Spleen (tissue), 11 donors: Measurements from ENCODE around the gene HECW1. TPM values are rescaled to one million over a fixed set of nuclear protein-coding genes. Genes with fewer than 3 reads are reported as not detected.

Experiments used
- DNase-seq: peaks from one replicate; pipeline ENCODE4 v3.0.0-alpha.2; 2020
- H3K27ac ChIP-seq, 8 donors: fragments of 200-600 bp; sonication (generic) in 7 of 8; 1 replicate in 4 of 8; 2 replicates in 4 of 8; pipeline versions ENCODE4 v1.5.0 to v1.8.0; 2016 to 2021; ENCODE audit warnings: inconsistent platforms in 4 of 8, mild to moderate bottlenecking in 4 of 8, moderate library complexity in 1 of 8
- H3K27me3 ChIP-seq, 7 donors: fragments of 200-600 bp; sonication (generic) in 6 of 7; replicated peaks in 1 of 7; 1 replicate in 4 of 7; 2 replicates in 3 of 7; pipeline versions ENCODE4 v1.5.0 to v1.8.0; 2016 to 2021; ENCODE audit warnings: inconsistent platforms in 3 of 7, mild to moderate bottlenecking in 1 of 7
- H3K36me3 ChIP-seq, 6 donors: fragments of 200-600 bp; sonication (generic) in 5 of 6; 1 replicate in 4 of 6; 2 replicates in 2 of 6; pipeline versions ENCODE4 v1.5.0 to v1.8.0; 2016 to 2021; ENCODE audit warnings: inconsistent platforms in 2 of 6
- H3K4me1 ChIP-seq, 6 donors: fragments of 200-600 bp; sonication (generic) in 5 of 6; 1 replicate in 3 of 6; 2 replicates in 3 of 6; pipeline versions ENCODE4 v1.5.0 to v1.8.0; 2016 to 2021; ENCODE audit warnings: inconsistent platforms in 3 of 6
- H3K4me3 ChIP-seq, 8 donors: fragments of 200-600 bp; sonication (generic) in 7 of 8; 1 replicate in 4 of 8; 2 replicates in 4 of 8; pipeline versions ENCODE4 v1.5.0 to v1.8.0; 2016 to 2021; ENCODE audit warnings: inconsistent platforms in 4 of 8, mild to moderate bottlenecking in 4 of 8, moderate library complexity in 2 of 8
- H3K9me3 ChIP-seq, 8 donors: fragments of 200-600 bp; sonication (generic) in 7 of 8; 1 replicate in 4 of 8; 2 replicates in 4 of 8; pipeline versions ENCODE4 v1.5.0 to v1.8.0; 2016 to 2021; ENCODE audit warnings: inconsistent platforms in 4 of 8
- CTCF ChIP-seq, 11 experiments: fragments of 200-600 bp in 7 of 11; fragments of 450-650 bp in 4 of 11; sonication (generic) in 4 of 11; IDR thresholded peaks in 8 of 11; conservative IDR thresholded peaks in 3 of 11; 1 replicate in 7 of 11; 2 replicates in 4 of 11; pipeline versions ENCODE4 v1.4.0 to v1.8.0; 2016 to 2021; ENCODE audit warnings: antibody characterized with exemption in 11 of 11, inconsistent platforms in 4 of 11, mild to moderate bottlenecking in 1 of 11
- POLR2A ChIP-seq, 3 donors: fragments of 450-650 bp; IDR thresholded peaks; one replicate each; pipeline ENCODE4 v1.5.1; 2017; ENCODE audit warnings: antibody characterized with exemption in 3 of 3, mild to moderate bottlenecking in 1 of 3
- POLR2AphosphoS5 ChIP-seq, 3 donors: sonication (generic); formaldehyde crosslinking; IDR thresholded peaks; one replicate each; pipeline ENCODE4 v1.5.1; 2017; ENCODE audit warnings: antibody characterized with exemption in 3 of 3
- WGBS, 5 donors: extraction: QIAGEN DNeasy Blood & Tissue Kit in 3 of 5; methylation state at CpG; one replicate each; pipeline versions ENCODE4 v1.1.5 to v1.1.7; 2013 to 2018; 5-methylcytosine and 5-hydroxymethylcytosine counted together
- intact Hi-C: fragments of 100-400 bp; cut with DNase I; formaldehyde crosslinking; loops from one replicate; pipeline ENCODE4 v1.15.0; 2023; ENCODE audit warnings: low total_unique reads
- polyA plus RNA-seq, 3 donors: library from polyadenylated mRNA; stranded (reverse); fragments of 200-250 nt; gene quantifications; one replicate each; pipeline ENCODE4 v1.2.1, GENCODE V29; 2013
- total RNA-seq, 7 donors: library from RNA; depleted of rRNA in 3 of 7; stranded (reverse); fragments of >200 nt in 3 of 7; fragmentation: NEBNext Ultra II Directional in 4 of 7; extraction: Animal tissue kit (Norgen Biotek cat#: 25700) in 4 of 7; gene quantifications; one replicate each; pipeline versions ENCODE4 v1.1.0 to v1.2.1, GENCODE V29; 2016 to 2021
- donor health status: healthy with polysubstance abuse.
- donor health status: DM: no; HTN: no; CAD: no; lungs with moderate emphysema.
- donor health status: DM: no; HTN: no; CAD: no.
- donor health status: Bipolar disorder and iron deficiency.
- donor health status: healthy.
- donor health status: DM: no; HTN: no; CAD: no.
- donor health status: DM: yes; HTN: yes; CAD: no.

HECW1 gene
- total and polyA plus RNA-seq, 10 donors, result 0.03 to 1.5 (median 0.40) TPM; not detected in 1

DNA sequence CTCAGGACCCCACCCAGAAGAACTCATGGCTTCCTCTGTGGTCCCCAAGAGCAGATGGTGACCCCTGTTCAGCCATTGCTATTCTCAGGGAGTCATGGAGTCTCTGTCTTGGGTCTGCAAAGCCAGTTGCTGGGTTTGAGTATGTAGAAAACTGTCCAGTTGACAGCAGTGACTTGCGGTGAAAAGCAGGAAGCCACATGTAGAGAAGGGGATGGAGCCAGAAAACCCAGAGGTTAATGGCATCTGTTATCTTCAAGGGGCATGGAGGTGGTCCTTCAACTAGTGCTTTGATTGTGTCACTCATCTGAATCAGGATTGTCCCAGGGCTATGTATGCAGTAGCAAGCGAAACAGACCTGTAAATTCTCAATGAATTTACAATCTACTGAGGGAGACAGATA, 384.1 kb downstream of the HECW1 start:
- TF ChIP-seq CTCF (IDR thresholded peaks at IDR 0.05 in 8 of 11, conservative IDR thresholded peaks at IDR 0.05 in 3 of 11), result no peak
- no peak for TF ChIP-seq POLR2A (IDR thresholded peaks at IDR 0.05)
- TF ChIP-seq POLR2AphosphoS5 (IDR thresholded peaks at IDR 0.05), result no peak
- Histone ChIP-seq H3K9me3 (no peaks in the 10 kb centered on the region), H3K27ac (no peak overlapping the region), H3K36me3 (no peaks in the 10 kb centered on the region), H3K4me3 (no peak overlapping the region), H3K4me1 (no peaks in the 10 kb centered on the region), H3K27me3 (no peaks in the 10 kb centered on the region)
- no peak for DNase-seq
- intact Hi-C loops, result no loop called here
- WGBS, 5 donors, result 86 to 97% (median 90%) methylated on average over 2 of the region's 2 CpGs

GRCh38 chr7:43501870-43502269, 389.4 kb downstream of the HECW1 start:
- Histone ChIP-seq H3K4me1 (no peaks in the 10 kb centered on the region), H3K9me3 (no peaks in the 10 kb centered on the region), H3K36me3 (no peaks in the 10 kb centered on the region), H3K4me3 (no peak overlapping the region), H3K27ac (no peak overlapping the region), H3K27me3 (no peaks in the 10 kb centered on the region)
- TF ChIP-seq CTCF (IDR thresholded peaks at IDR 0.05 in 8 of 11, conservative IDR thresholded peaks at IDR 0.05 in 3 of 11), result no peak
- no peak for TF ChIP-seq POLR2AphosphoS5 (IDR thresholded peaks at IDR 0.05)
- no peak for TF ChIP-seq POLR2A (IDR thresholded peaks at IDR 0.05)
- intact Hi-C loops, result no loop called here
- 33 to 81% (median 54%) methylated on average over 3 of the region's 3 CpGs for WGBS, 5 donors
- DNase-seq, result no peak

- Histone ChIP-seq H3K36me3 (no peaks in the 10 kb centered on the region), H3K27me3 (no peaks in the 10 kb centered on the region), H3K9me3 (no peaks in the 10 kb centered on the region), H3K27ac (no peak overlapping the region), H3K4me1 (no peaks in the 10 kb centered on the region), H3K4me3 (no peak overlapping the region)
- WGBS, 5 donors, result 58 to 72% (median 70%) methylated on average over 7 of the region's 7 CpGs
- no peak for TF ChIP-seq POLR2AphosphoS5 (IDR thresholded peaks at IDR 0.05)
- TF ChIP-seq POLR2A (IDR thresholded peaks at IDR 0.05), result no peak
- TF ChIP-seq CTCF (IDR thresholded peaks at IDR 0.05 in 8 of 11, conservative IDR thresholded peaks at IDR 0.05 in 3 of 11), result no peak
- no peak for DNase-seq
- intact Hi-C loops, result no loop called here
Measured at GRCh38 chr7:43502941-43503340, 390.5 kb downstream of the HECW1 start.

DNA sequence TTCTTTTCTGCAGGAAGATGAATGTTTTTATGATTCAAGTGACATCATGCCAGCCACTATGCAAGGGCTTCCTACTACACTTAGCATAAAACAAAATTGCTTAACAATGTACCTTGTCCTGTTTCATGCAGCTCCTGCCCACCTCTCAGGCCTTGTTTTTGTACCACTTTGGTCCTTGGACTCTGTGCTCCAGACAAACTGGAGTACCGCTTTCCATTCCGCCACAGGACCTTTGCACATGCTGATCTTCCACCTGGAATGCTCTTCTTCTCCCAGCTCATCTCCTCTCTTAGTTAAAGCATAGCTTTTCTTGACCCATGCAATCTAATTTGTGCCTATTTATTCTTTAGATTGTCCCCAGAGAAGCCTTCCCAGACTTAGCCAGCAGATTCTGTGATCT, 393.0 kb downstream of the HECW1 start:
- H3K9me3 ChIP-seq, result no peaks in the 10 kb centered on the region
- no peaks in the 10 kb centered on the region for H3K36me3 ChIP-seq
- 96 to 100% (median 98%) methylated on average over 2 of the region's 2 CpGs for WGBS, 5 donors
- no peak overlapping the region for H3K4me3 ChIP-seq
- no peak overlapping the region for H3K27ac ChIP-seq
- H3K4me1 ChIP-seq, result no peaks in the 10 kb centered on the region
- peaks cover 0 to 6% (median 0%) of the 10 kb centered on the region in 7 donors for H3K27me3 ChIP-seq
- intact Hi-C loops, result no loop called here
- TF ChIP-seq CTCF (IDR thresholded peaks at IDR 0.05 in 8 of 11, conservative IDR thresholded peaks at IDR 0.05 in 3 of 11), result no peak
- TF ChIP-seq POLR2AphosphoS5 (IDR thresholded peaks at IDR 0.05), result no peak
- no peak for TF ChIP-seq POLR2A (IDR thresholded peaks at IDR 0.05)
- no peak for DNase-seq
